ENCODE data around the gene KXD1.

Gene KXD1

DNA sequence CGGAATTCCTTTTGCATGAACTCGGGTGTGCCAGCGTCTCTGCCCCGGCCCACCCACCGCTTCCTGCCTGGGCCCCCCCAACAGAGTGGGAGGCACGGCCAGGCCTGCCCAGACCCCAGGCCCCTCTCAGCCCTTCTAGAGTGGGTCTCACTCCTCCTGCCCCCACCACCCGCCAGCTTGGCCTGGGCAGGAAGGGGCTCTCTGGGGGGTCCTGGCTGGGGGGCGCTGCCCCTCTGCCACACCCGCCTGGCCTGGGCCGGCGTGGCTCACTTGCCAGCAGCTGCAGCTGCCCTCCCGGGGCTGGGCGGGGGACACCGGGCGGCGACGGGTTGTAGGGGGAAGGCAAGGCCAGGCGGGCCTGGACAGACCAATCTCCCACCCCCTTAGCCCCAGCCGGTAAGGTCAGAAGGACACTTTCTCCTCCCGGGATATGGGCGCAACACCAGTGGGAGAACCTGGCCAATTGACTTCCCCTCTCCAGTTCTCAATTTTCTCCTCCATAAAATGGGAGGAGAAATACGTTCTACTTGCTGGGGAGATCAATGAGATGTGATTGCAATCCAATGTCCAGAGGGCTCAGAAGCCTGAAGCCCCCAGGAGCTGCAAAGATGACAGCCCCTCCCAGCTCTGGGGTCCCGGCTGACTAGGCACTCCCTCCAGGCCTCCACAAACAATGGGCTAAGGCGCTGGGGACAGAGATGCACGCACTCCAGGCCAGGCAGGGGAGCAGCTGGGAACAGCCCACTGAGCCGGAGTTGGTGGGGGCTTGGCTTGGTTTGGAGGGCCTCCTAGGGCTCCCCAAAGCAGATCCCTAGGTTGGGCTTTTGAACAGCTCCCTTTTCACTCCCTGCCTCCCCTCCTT lies 46.5 kb downstream of the KXD1 start:
- no peak for DNase-seq

- DNase-seq, result no peak
These were observed 47.1 kb downstream of the KXD1 start for GRCh38 chr19:18604820-18605159.

GRCh38 chr19:18605196-18605545 lies 47.5 kb downstream of the KXD1 start:
- DNase-seq, result no peak

DNA sequence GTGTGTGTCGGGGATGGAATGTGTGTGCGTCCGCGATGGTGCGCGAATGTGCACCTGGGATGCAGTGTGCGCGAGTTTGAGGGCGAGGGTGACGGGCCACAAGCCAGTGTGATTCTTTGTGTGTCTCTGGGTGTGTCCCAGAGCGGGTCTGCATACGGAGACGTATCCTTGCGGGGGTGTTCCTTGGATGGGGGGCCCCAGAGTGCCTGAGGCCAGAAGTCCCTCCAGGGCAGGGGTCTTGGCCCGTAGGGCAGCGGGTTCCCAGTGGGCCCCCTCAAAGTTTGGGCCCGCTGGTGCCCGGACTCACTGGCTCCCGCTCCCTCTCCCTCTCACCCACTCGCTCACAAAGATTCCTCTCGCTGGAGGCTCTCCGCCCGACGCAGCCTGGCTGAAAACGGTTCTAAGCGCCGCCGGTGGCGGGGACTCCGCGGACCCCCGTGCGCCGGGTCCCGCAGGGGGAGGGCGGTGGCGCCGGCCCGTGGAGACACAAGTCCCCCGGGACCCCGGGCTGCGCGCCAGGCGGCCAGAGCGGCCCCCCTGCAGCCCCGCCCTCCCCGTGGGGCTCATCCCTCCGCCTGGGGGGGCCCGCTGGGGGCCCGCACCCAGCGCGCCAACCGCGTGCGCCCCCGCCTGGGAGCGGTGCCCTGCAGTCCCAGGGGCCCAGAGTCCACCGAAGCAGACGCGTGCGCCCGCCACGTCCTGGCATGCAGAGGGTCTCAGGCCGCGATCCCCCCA lies 48.0 kb downstream of the KXD1 start:
- DNase-seq, result no peak

DNA sequence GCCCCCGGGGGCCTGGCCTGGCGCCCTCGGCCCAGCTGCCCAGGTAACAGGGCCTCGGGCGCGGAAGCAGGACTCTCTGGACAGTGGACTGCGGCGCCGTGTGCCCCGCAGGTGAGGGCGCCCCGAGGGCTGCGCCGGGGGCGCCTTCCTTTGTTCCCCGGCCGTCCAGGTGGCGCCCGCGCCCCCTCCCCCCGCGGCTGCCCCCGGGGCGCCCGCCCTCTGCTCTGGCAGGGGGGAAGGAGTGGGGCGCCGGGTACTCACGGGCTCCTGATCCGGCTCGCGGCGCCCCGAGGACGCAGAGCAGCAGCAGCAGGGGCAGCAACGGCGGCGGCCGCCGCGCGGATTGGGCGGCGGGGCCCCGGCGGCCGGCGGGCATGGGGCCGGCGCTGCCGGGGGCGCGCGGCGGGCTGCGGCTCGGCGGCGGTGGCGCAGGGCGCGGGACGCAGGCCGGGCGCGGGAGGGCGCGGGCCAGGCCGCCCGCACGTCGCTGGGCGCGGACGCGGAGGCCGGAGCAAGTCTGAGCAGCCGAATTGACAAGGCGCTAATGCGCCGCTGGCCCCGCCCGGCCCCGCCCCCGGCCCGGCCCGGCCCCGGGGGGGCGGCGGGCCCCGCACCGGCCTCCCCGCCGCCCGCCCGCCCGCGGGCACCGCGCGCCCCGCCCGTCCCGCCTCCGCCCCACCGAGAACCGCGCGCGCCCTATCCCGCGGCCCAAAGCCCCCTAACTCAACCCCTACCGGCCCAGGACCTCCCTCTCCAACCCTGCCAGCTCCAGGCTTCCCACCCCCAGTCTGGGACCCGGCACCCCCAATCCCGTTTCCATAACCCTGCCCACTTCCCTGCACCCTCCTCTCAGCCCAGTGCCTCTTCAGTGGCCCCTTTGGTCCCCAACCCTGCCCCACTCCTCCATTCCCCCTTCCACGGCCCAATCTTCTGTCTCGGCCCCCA lies 48.9 kb downstream of the KXD1 start, which contains the start of gene CRLF1:
TSS of gene CRLF1 (minus strand) at position 519 of the 945 bp plus-strand sequence. CDS start at position 376, 143 bp downstream.
- DNase-seq, result no peak

GRCh38 chr19:18607226-18608101 lies 49.8 kb downstream of the KXD1 start:
- no peak for DNase-seq

DNA sequence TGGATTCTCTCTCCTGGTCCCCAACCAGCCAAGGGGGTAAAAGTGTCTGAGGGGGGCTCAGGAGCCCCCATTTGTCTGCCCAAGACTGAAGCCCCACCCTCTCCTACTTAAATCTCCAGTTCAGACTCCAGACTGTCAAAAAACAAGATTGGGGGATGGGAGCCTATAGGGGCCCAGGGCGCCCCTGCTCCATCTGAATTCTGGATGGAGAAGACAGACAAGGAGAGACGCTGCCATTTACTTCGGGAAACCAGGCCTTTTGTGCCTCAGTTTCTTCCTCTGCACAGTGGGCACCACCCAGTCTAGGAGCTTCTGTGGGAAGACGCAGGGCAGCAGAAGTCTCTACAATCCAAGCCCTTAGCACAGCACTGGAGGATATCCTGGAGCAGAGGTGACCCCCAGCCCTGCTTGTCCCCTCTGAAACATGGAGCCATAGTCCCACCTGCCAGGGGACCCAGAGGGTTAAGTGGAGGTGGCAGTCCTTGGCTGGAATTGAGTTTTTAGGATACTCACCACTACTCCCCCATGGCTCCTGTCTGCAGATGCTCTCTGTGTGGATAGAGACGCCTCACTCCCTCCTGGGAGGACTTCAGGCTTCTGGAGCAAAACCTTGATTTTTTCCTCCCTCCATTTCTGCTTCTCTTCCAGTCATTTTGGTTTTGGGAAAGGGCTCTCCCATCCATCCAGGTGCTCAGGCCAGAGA lies 50.6 kb downstream of the KXD1 start:
- no peak for DNase-seq

- DNase-seq, result no peak
These were observed 51.4 kb downstream of the KXD1 start for GRCh38 chr19:18608805-18609716.

DNA sequence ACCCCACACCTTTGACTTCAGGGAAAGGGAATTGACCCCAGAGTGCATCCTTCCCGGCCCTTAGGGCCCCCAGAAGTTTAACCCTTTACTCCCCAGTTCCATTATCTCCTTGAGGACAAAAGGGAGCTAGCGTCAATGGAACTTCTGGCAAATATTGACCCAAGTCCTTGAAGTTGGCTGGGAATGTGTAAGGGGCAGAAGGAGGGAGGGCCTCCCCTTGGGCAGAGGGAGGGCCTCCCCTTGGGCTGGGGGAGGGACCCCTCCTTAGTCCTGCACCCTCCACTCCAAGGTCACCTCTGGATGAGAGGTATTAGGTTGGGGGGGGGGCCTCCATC lies 52.0 kb downstream of the KXD1 start:
- DNase-seq, result no peak

DNA sequence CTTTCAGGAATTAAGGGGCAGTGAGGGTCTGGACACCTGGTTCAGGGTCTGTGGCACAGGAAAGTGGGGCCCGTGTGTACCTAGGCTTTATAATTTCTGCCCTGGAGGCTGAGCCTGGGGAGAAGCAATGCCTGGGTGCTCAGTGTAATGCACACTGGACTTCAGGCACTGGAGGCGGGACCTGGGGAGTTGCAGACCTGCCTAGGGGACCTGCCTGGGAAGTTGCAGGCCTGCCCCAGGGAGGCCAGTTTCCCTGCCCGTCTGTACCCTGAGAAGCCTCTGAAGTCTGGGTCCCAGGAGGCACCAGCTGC lies 52.5 kb downstream of the KXD1 start:
- no peak for DNase-seq

GRCh38 chr19:18610556-18611326 lies 53.1 kb downstream of the KXD1 start:
- no peak for DNase-seq

DNA sequence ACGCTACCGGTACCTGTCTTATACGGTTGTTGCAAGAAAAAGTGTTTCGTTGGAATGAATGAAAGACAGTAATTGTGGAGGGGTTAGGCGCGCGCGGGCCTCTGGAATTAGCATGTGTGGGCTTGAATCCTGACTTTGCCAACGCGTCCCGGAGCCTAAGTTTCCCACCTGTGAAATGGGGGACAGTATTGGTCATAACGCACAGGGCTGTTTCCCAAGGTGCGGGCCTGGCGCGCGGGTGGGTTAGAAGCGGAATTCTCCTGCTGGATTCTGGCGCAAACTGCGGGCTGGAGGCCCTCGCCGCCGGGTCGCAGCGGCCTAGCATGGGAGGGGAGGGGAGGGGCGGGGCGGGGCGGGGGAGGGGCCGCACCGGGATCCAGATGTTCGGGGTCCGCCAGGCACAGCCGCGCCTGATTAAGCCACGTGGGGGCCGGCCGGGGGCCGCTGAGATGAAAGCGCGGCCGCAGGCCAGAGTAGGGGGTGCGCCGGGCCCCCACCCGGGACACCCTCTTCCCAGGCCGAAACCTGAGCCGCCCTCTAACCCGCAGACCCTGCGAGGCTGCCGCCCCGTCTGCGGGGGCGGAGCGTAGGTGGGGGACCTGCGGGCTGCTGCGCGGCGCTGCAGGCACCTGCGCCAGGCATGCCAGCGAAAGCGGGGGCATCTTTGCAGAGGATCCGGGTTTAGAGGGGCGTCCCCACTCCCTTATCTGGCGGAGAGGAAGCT lies 53.8 kb downstream of the KXD1 start:
- DNase-seq, result no peak

DNA sequence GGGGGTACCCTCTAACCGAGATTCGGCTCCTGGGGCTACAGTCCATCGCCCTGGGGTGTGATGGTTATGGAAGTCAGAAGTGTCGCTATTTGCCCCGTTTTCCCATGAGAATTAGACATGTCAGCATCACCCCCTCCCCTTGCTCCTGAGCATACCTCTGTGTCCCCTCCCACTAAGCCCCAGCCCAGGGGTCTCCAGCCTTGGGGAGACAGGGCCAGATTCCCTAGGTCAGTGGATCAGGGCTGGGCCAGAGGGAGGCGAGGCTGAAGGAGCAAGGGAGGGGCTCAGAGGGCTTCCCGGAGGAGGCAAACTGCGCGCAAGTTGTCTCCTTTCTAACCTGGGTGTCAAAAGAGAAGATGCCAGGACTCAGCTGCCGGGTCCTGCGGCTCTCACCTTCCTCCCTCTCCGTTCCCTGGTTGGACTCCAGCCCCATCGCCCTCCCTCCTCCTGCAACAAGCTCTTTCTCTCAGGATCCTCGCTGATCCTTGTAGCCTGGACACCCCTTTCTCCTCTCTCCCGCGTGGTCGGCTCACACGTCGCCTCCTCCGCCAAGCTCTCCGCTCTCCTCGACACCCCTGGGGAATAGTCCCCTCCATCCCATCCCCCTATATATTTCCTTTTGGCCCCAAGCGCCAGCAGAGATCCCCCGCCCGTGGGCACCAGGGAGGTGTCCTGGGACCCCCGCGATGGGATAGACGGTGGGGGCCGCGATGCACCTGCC lies 54.5 kb downstream of the KXD1 start:
- no peak for DNase-seq

DNA sequence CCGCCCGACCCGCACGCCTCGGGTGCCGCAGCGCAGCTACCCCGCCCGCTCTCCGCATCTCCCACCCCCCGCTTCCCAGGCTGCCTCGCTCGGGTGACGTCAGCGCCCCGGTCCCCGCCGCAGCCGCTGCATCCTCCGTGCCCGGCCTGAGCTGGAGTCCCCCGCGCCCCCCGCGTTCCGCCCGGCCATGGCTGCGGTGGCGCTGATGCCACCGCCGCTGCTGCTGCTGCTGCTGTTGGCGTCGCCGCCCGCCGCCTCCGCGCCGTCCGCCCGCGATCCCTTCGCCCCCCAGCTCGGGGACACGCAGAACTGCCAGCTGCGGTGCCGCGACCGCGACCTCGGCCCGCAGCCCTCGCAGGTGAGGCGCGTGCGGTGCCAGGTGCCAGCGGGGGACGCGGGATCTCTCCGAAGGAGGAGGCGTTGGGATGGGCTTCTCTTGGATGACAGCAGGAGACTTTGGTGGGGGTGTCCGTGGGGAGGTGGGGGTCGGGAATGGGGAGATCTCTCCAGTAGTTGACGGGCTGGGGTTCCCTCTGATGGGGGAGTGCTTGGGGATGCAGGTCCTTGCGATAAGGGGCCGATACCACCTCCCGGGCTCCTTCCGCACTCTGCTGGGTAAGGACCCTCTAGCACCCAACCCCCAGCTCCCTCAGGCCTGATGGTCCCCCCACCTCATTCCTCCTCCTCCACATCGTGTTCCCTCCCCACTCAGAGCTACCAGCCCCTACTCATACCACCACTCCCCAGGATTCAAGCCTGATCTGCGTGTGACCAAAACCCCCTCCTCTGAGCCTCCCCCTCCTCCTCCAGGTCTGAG lies 55.3 kb downstream of the KXD1 start, which contains the start of gene TMEM59L:
TSS of gene TMEM59L (plus strand) at position 99 of the 817 bp plus-strand sequence. CDS start at position 188, 89 bp downstream.
- no peak for DNase-seq

GRCh38 chr19:18613589-18614234 lies 56.0 kb downstream of the KXD1 start:
- DNase-seq, result no peak

GRCh38 chr19:18616023-18616422 lies 58.4 kb downstream of the KXD1 start:
- DNase-seq, result no peak

- DNase-seq, result no peak
These were observed 59.9 kb downstream of the KXD1 start for GRCh38 chr19:18617562-18617961.
